HL-60 (cell line): ENCODE results near the gene SLC26A8.
"Not testable (repeated sequence)": the region's sequence is repeated elsewhere in the genome, so short reads cannot be mapped to it uniquely, and the experiment has no call there.

Experiments
- DNase-seq, 2 experiments: peaks; one replicate each; pipeline ENCODE4 v3.0.0-alpha.2; 2010 to 2020; ENCODE audit warnings: low read depth in 1 of 2, low spot score in 1 of 2
- H3K27ac ChIP-seq: fragments of 250-450 bp; sonication (Bioruptor Pico); replicated peaks from 2 replicates; pipeline ENCODE4 v1.5.1; 2020; ENCODE audit warnings: mild to moderate bottlenecking, moderate library complexity
- H3K27me3 ChIP-seq: fragments of 250-450 bp; sonication (Bioruptor Pico); 2 replicates; pipeline ENCODE4 v1.5.1; 2021; ENCODE audit warnings: mild to moderate bottlenecking, moderate library complexity; ENCODE audit not compliant: insufficient read depth, poor library complexity, severe bottlenecking
- H3K4me3 ChIP-seq: replicated peaks from 2 replicates; pipeline ENCODE4 v1.5.1; 2011; ENCODE audit warnings: mild to moderate bottlenecking, control low read depth, low read length; ENCODE audit not compliant: insufficient read depth
- GABPA ChIP-seq: IDR thresholded peaks from 2 replicates; pipeline ENCODE4 v1.6.1; 2012; ENCODE audit warnings: low read depth
- POLR2AphosphoS5 ChIP-seq: IDR thresholded peaks from 2 replicates; pipeline ENCODE4 v1.6.1; 2012; ENCODE audit warnings: low read depth
- SPI1 ChIP-seq: IDR thresholded peaks from 2 replicates; pipeline ENCODE4 v1.6.1; 2012; ENCODE audit warnings: low read depth, mild to moderate bottlenecking, borderline replicate concordance
- TF ChIP-seq, protein P1 (sequence below): IDR thresholded peaks from one replicate; pipeline ENCODE4 v1.5.1; 2011; ENCODE audit warnings: low read length, control low read depth, inconsistent platforms; ENCODE audit not compliant: insufficient read depth
- TF ChIP-seq, protein P2 (sequence below): IDR thresholded peaks from 2 replicates; pipeline ENCODE4 v1.6.1; 2012; ENCODE audit warnings: low read depth; ENCODE audit not compliant: insufficient replicate concordance

SLC26A8 gene

DNA sequence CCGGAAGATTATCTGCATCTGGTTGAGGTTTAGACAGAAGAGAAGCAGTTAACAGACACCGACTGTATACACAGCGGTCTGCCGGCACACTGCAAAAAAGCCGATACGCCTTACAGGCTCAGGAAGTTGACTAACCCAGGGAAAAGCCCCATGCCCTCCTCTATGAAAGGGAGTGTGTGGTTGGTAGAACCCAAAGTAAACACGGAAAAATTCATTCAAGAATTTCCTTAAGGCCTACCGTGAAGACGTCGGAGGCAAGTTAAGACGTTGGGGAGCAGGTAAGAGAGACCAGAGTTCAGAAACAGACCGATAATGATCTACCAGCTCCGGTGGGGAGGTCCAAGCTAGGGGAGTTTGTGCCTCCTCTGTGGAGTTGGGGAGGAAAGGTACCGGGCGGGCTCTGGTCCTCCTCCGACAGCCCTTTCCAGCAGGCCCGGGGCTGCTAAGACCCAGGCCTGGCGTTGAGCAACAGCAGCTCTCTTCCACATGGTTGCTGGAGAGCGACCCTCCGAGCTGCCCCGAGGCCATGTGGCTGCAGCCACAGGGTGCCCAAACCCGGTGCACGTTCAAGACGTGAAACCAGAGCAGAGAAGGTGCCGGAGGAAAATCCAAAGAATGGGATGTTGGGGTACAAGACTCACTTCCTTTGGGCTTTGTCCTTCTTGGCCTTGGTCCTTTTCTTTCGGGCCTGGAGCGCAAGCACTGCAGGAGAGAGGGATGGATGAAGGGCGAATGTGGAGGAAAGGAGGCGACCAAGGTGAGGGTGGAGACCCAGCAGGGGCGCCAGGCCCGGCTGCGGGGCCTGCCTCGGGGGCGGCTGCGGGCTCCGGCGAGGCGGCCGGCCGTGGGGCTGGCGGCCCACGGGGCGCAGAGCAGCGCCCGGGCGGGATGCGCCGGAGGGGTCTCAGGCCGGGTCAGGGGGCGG lies 104.4 kb downstream of the SLC26A8 start:
- Histone ChIP-seq H3K27me3 (no peaks in the 10 kb centered on the region), H3K27ac (peak overlapping the region; percentile 81), H3K4me3 (peak overlapping the region; percentile 95)
- peak in 1 of 2 experiments; percentile 56 for DNase-seq
- TF ChIP-seq POLR2AphosphoS5 (0 out of 2 replicates have a peak, but pooled peaks have one; percentile 38), SPI1 (no peak), GABPA (no peak)
- TF ChIP-seq, protein P1, sequence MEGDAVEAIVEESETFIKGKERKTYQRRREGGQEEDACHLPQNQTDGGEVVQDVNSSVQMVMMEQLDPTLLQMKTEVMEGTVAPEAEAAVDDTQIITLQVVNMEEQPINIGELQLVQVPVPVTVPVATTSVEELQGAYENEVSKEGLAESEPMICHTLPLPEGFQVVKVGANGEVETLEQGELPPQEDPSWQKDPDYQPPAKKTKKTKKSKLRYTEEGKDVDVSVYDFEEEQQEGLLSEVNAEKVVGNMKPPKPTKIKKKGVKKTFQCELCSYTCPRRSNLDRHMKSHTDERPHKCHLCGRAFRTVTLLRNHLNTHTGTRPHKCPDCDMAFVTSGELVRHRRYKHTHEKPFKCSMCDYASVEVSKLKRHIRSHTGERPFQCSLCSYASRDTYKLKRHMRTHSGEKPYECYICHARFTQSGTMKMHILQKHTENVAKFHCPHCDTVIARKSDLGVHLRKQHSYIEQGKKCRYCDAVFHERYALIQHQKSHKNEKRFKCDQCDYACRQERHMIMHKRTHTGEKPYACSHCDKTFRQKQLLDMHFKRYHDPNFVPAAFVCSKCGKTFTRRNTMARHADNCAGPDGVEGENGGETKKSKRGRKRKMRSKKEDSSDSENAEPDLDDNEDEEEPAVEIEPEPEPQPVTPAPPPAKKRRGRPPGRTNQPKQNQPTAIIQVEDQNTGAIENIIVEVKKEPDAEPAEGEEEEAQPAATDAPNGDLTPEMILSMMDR: no peak
- TF ChIP-seq, protein P2, sequence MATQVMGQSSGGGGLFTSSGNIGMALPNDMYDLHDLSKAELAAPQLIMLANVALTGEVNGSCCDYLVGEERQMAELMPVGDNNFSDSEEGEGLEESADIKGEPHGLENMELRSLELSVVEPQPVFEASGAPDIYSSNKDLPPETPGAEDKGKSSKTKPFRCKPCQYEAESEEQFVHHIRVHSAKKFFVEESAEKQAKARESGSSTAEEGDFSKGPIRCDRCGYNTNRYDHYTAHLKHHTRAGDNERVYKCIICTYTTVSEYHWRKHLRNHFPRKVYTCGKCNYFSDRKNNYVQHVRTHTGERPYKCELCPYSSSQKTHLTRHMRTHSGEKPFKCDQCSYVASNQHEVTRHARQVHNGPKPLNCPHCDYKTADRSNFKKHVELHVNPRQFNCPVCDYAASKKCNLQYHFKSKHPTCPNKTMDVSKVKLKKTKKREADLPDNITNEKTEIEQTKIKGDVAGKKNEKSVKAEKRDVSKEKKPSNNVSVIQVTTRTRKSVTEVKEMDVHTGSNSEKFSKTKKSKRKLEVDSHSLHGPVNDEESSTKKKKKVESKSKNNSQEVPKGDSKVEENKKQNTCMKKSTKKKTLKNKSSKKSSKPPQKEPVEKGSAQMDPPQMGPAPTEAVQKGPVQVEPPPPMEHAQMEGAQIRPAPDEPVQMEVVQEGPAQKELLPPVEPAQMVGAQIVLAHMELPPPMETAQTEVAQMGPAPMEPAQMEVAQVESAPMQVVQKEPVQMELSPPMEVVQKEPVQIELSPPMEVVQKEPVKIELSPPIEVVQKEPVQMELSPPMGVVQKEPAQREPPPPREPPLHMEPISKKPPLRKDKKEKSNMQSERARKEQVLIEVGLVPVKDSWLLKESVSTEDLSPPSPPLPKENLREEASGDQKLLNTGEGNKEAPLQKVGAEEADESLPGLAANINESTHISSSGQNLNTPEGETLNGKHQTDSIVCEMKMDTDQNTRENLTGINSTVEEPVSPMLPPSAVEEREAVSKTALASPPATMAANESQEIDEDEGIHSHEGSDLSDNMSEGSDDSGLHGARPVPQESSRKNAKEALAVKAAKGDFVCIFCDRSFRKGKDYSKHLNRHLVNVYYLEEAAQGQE: peak; percentile 74

DNA sequence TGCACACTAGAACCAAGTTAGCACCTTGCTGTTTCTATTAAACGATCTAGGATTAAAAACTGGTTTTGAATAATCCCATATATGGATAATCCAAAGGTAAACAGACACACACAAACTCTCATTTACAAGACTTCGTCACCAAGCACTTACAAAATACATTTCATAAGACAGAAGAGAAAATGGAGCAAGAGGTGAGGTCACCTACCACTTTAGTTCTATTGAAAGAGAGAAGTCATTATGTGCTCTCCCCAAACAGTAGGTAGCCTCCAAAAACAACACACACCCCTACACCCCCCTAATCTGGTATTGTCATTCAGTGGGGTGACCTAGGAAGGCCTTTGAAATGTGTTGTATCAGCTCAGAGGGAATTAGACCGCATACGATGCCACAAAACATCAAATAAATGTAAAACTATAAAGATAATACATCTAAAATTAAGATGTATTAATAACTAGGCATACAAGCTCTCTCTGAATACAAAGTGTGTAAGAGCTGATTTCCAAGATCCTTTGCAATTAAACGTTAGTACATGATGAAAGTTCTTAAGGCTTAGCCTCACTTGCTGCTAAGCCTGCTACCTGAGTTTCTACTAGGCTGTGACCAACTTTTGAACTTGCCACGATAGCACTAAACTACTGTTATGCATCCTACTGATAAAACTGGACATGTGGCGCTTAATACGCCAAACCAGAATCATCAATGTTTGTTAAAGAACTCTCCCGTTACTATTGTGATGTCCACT lies 105.2 kb downstream of the SLC26A8 start:
- Histone ChIP-seq H3K27me3 (no peaks in the 10 kb centered on the region), H3K27ac (peak overlapping the region; percentile 81), H3K4me3 (peak overlapping the region; percentile 95)
- no peak for TF ChIP-seq GABPA
- no peak for TF ChIP-seq POLR2AphosphoS5
- no peak for TF ChIP-seq SPI1
- TF ChIP-seq, protein P1: no peak
- TF ChIP-seq, protein P2: no peak
- peak; percentile 66 to 68 for DNase-seq

DNA sequence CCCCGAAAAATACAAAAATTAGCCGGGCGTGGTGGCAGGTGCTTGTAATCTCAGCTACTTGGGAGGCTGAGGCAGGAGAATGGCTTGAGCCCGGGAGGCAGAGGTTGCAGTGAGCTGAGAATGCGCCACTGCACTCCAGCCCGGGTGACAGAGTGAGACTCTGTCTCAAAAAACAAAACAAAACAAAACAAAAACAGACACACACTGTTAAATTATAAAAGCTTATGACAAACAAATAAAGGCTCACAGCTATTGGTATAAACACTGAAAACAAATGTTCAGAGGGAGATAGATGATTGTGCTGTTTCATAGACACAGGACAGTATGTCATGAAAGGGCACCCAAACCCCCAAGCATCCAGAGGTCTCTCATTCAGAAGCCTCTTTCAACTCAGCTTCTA lies 107.5 kb downstream of the SLC26A8 start:
- H3K27me3 ChIP-seq, DNase-seq, H3K27ac ChIP-seq: not testable (repeated sequence)
- 0 out of 2 replicates have a peak overlapping the region, but pooled peaks have one; percentile 1 for H3K4me3 ChIP-seq

DNA sequence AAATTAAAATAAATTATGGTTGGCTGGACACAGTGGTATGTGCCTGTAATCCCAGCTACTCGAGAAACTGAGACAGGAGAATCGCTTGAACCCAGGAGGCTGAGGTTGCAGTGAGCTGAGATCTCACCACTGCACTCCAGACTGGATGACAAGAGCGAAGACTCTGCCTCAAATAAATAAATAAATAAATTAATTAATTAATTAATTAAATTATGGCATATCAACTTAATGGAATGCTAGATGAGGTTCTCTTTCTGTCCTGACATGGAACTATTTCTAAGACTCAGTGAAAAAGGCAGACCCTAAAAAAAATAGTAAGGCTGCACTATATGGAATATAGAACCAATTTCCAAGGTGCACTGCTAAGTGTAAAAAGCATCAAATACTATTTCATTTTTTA lies 108.4 kb downstream of the SLC26A8 start:
- TF ChIP-seq, protein P1: no peak
- no peak for TF ChIP-seq POLR2AphosphoS5
- TF ChIP-seq GABPA: no peak
- TF ChIP-seq, protein P2: no peak
- no peak for TF ChIP-seq SPI1
- Histone ChIP-seq H3K27ac (no peak overlapping the region), H3K4me3 (no peak overlapping the region), H3K27me3 (no peaks in the 10 kb centered on the region)
- no peak for DNase-seq
